Tibial nerve (tissue), 3 donors: Measurements from ENCODE around the gene SH3RF3.

ENCODE experiments used
- CTCF ChIP-seq, 5 experiments: fragments of 200-600 bp in 3 of 5; fragments of 450-650 bp in 2 of 5; sonication (generic) in 3 of 5; IDR thresholded peaks; one replicate each; pipeline ENCODE4 v1.5.1; 2016 to 2019; ENCODE audit warnings: antibody characterized with exemption in 5 of 5, mild to moderate bottlenecking in 3 of 5, moderate library complexity in 2 of 5
- POLR2A ChIP-seq, 2 donors: fragments of 450-650 bp; IDR thresholded peaks; one replicate each; pipeline ENCODE4 v1.6.1; 2017; ENCODE audit warnings: antibody characterized with exemption in 2 of 2, mild to moderate bottlenecking in 2 of 2, moderate library complexity in 2 of 2

- TF ChIP-seq CTCF (IDR thresholded peaks at IDR 0.05) (no peak), POLR2A (IDR thresholded peaks at IDR 0.05) (no peak)
Measured at GRCh38 chr2:109377976-109378375, 249.0 kb downstream of the SH3RF3 start.
